Subcutaneous abdominal adipose tissue (tissue), 5 donors: ENCODE results near the gene NOMO2.
"Not testable (repeated sequence)": the region's sequence is repeated elsewhere in the genome, so short reads cannot be mapped to it uniquely, and the experiment has no call there.

ENCODE experiments used
- H3K27ac ChIP-seq: one replicate; pipeline ENCODE4 v1.7.0; 2013; ENCODE audit warnings: low read depth, mild to moderate bottlenecking, inconsistent platforms, low read length, moderate library complexity
- H3K27me3 ChIP-seq, 5 donors: one replicate each; pipeline ENCODE4 v1.7.0; 2013; ENCODE audit warnings: low read length in 5 of 5, inconsistent platforms in 1 of 5; ENCODE audit not compliant: control insufficient read depth in 5 of 5, insufficient read depth in 4 of 5
- H3K36me3 ChIP-seq, 5 donors: one replicate each; pipeline ENCODE4 v1.7.0; 2013; ENCODE audit warnings: low read length in 5 of 5; ENCODE audit not compliant: control insufficient read depth in 5 of 5, insufficient read depth in 5 of 5
- H3K4me1 ChIP-seq, 5 donors: one replicate each; pipeline ENCODE4 v1.7.0; 2013; ENCODE audit warnings: low read length in 5 of 5, mild to moderate bottlenecking in 3 of 5, moderate library complexity in 1 of 5; ENCODE audit not compliant: control insufficient read depth in 5 of 5, insufficient read depth in 5 of 5
- H3K4me3 ChIP-seq, 5 donors: one replicate each; pipeline ENCODE4 v1.7.0; 2013; ENCODE audit warnings: low read length in 5 of 5, low read depth in 1 of 5
- H3K9ac ChIP-seq, 5 donors: one replicate each; pipeline ENCODE4 v1.7.0; 2013; ENCODE audit warnings: low read length in 5 of 5, mild to moderate bottlenecking in 4 of 5, moderate library complexity in 3 of 5
- H3K9me3 ChIP-seq, 5 donors: one replicate each; pipeline ENCODE4 v1.7.0; 2013; ENCODE audit warnings: low read length in 5 of 5; ENCODE audit not compliant: control insufficient read depth in 5 of 5
- donor health status: healthy.
- donor health status: healthy.
- donor health status: healthy.
- donor health status: healthy.
- donor health status: healthy.

The NOMO2 gene

GRCh38 chr16:18561727-18562314 is at the start of gene NOMO2:
Gene NOMO2 (minus strand): TSS chr16:18562097. CDS start chr16:18562040, 57 bp downstream.
- not testable (repeated sequence) for H3K27ac ChIP-seq, H3K4me1 ChIP-seq, H3K36me3 ChIP-seq, H3K9me3 ChIP-seq, H3K27me3 ChIP-seq
- Histone ChIP-seq H3K9ac (peak within 1 kb of the TSS in 1 of 5 donors; percentile 47), H3K4me3 (peak within 1 kb of the TSS in 4 of 5 donors; percentile 44 to 56 (median 51))

- H3K36me3 ChIP-seq, H3K27ac ChIP-seq, H3K9ac ChIP-seq, H3K4me1 ChIP-seq, H3K4me3 ChIP-seq, H3K27me3 ChIP-seq, H3K9me3 ChIP-seq: not testable (repeated sequence)
Measured at GRCh38 chr16:18610147-18610803, 48.4 kb upstream of the NOMO2 start.

GRCh38 chr16:18608271-18608670 is 46.4 kb upstream of the NOMO2 start:
- H3K36me3 ChIP-seq, H3K27me3 ChIP-seq, H3K4me1 ChIP-seq, H3K9me3 ChIP-seq, H3K27ac ChIP-seq, H3K4me3 ChIP-seq, H3K9ac ChIP-seq: not testable (repeated sequence)

GRCh38 chr16:18603572-18604246 is 41.8 kb upstream of the NOMO2 start:
- H3K27ac ChIP-seq, H3K9ac ChIP-seq, H3K9me3 ChIP-seq, H3K27me3 ChIP-seq, H3K4me1 ChIP-seq, H3K4me3 ChIP-seq, H3K36me3 ChIP-seq: not testable (repeated sequence)

- H3K36me3 ChIP-seq, H3K27me3 ChIP-seq, H3K27ac ChIP-seq, H3K4me3 ChIP-seq, H3K9me3 ChIP-seq, H3K4me1 ChIP-seq, H3K9ac ChIP-seq: not testable (repeated sequence)
Measured at GRCh38 chr16:18598582-18598981, 36.7 kb upstream of the NOMO2 start.

- not testable (repeated sequence) for H3K4me3 ChIP-seq, H3K27me3 ChIP-seq, H3K27ac ChIP-seq, H3K9me3 ChIP-seq, H3K36me3 ChIP-seq, H3K9ac ChIP-seq, H3K4me1 ChIP-seq
Measured at GRCh38 chr16:18597734-18598133, 35.8 kb upstream of the NOMO2 start.

- not testable (repeated sequence) for H3K4me3 ChIP-seq, H3K9me3 ChIP-seq, H3K9ac ChIP-seq, H3K27me3 ChIP-seq, H3K4me1 ChIP-seq, H3K36me3 ChIP-seq, H3K27ac ChIP-seq
Measured at GRCh38 chr16:18597319-18597718, 35.4 kb upstream of the NOMO2 start.

- not testable (repeated sequence) for H3K4me3 ChIP-seq, H3K9ac ChIP-seq, H3K9me3 ChIP-seq, H3K36me3 ChIP-seq, H3K27me3 ChIP-seq, H3K27ac ChIP-seq, H3K4me1 ChIP-seq
Measured at GRCh38 chr16:18595796-18596195, 33.9 kb upstream of the NOMO2 start.

- not testable (repeated sequence) for H3K9me3 ChIP-seq, H3K36me3 ChIP-seq, H3K4me1 ChIP-seq, H3K9ac ChIP-seq, H3K4me3 ChIP-seq, H3K27me3 ChIP-seq, H3K27ac ChIP-seq
Measured at GRCh38 chr16:18594880-18595279, 33.0 kb upstream of the NOMO2 start.

- not testable (repeated sequence) for H3K9me3 ChIP-seq
Measured at GRCh38 chr16:18593904-18594303, 32.0 kb upstream of the NOMO2 start.

More at GRCh38 chr16:18593904-18594303, 32.0 kb upstream of the NOMO2 start:
- H3K27ac ChIP-seq, H3K9ac ChIP-seq, H3K27me3 ChIP-seq, H3K4me3 ChIP-seq, H3K36me3 ChIP-seq, H3K4me1 ChIP-seq: not testable (repeated sequence)
